GM18858 (cell line): ENCODE data around the gene MYO1C.
A peak's percentile ranks its signal among the peaks of the same experiment; 100 is the strongest.
"Not testable (repeated sequence)": the region's sequence is repeated elsewhere in the genome, so short reads cannot be mapped to it uniquely, and the experiment has no call there.

Experiments used
- ATAC-seq: cut with Tn5 transposase; IDR thresholded peaks from one replicate; pipeline ENCODE4 v1.9.1; 2021; ENCODE audit not compliant: unreplicated experiment

MYO1C gene

DNA sequence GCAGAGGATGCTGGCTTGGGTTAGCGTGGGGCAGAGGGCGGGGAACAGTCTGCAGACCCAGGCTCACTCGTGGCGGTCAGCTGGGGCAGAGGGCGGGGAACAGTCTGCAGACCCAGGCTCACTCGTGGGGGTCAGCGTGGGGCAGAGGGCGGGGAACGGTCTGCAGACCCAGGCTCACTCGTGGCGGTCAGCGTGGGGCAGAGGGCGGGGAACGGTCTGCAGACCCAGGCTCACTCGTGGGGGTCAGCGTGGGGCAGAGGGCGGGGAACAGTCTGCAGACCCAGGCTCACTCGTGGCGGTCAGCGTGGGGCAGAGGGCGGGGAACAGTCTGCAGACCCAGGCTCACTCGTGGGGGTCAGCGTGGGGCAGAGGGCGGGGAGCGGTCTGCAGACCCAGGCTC lies 16.2 kb upstream of the MYO1C start:
- not testable (repeated sequence) for ATAC-seq

DNA sequence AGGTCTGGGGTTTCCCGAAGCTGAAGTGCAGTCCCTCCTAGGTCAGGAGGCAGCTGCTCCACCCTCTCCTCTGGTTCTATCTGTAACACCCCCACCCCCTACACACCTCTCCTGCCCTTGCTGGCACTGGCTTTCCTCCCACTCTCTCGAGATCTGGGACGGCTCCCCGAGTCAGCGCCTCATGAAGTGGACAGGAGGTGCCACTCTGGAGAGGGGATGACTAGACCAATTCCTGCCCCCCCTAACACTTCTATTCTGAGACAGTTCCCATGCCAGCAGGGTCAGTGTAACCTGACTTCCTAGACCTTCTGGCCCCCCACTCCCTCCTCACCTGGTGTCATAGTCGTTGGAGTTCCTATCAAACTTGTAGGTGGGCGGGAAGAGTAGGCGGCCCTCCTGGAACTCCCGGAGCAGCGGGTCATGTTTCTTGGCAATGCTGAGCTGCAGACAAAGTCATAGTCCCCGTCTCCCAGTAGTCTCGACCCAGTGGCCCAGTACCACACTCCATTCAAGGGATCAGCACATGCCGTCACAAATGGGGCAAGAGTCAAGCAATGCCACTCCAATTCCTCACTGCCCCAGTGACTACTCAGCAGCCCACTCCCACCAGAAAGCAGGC lies 14.3 kb upstream of the MYO1C start:
- ATAC-seq, result no peak

DNA sequence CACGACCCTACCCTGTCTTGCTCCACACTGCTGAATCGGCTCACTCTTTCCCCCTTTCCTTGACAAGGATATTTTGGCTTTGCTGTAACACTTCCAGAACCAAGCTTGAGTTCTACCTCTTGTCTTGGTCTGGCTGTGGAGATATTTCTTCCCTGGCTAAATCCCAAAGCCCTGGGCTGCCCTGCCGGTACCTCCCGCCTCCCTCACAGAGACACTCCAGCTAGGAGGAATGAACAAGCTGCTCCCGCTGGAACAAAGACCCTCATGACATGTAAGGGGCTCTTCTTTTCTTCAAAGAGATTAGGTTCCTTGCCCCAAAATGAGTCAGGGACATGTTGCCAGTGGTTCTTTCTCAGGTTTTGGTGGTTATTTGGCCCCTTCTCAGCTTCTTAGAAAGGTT lies 13.1 kb upstream of the MYO1C start:
- ATAC-seq, result no peak

DNA sequence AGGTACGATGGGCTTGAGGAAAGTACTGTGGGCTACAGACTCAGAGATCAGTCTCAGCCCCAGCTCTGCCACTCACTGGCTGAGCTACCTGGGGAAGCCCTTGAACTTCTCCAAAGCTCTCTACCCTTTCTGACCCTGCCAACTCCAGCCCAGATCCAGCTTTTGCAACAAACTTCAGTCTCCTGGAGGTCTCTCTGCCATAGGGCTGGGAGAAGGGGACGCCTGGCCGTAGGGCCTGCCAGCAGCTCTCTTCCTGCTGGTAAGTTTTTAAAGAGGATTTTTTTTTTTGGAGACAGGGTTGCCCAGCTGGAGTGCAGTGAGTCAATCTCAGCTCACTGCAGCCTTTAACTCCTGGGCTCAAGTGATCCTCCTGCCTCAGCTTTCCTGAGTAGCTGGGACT lies 12.4 kb upstream of the MYO1C start:
- no peak for ATAC-seq

DNA sequence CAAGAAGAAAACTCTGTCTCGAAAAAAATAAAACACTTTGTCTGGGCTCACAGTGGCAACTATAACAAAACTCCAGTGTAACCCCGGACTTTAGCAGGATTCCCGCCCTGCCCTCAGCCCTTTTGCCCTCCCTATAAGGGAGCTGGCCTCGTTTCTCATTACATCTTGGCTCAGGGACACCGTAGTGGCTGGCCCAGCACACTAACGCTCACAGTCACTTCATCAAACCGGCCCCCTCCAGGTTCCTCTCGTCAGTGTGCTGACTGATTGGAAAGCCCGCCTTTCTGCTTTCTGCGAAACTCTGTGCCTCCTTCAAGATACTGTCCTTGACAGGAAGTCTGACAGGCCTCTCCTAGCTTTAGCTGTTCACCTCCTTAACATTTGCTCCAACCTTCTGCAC lies 11.2 kb upstream of the MYO1C start:
- no peak for ATAC-seq

DNA sequence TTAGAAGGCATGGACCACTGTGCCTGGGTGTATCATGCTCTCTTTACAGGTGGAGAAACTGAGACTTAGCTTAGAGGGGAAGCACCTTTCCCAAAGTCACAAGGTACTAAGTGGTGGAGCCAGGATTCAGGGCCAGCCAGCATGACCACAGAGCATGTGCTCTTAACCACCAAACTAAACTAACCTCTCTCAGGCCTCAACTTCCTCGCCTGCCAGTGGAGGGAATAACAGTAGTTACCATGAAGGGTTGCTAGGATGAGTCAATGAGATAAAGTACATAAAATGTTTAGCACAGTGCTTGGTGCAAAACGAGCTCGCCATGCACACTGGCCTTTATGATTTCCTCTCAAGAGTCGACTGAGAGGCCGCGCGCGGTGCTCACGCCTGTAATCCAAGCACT lies 6.4 kb upstream of the MYO1C start:
- ATAC-seq, result no peak

DNA sequence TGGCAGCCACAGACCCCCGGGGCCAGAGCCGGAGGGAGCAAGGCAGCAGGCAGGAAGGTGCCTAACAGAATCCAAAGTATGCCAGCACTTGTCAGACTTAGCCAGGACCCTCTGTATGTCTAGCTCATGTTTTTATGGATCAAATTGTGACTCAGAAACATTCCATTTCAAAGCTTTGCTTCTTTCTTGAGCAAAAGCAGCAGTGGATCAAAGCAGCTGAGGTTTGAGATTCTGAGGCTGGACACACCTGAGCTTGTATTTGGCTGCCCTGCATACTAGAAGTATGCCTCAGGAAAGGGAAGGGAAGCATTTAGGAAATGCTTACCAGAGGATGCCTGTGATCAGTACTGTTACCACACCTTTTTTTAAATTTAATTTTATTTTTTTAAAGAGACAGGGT lies 5.7 kb upstream of the MYO1C start:
- ATAC-seq, result no peak

DNA sequence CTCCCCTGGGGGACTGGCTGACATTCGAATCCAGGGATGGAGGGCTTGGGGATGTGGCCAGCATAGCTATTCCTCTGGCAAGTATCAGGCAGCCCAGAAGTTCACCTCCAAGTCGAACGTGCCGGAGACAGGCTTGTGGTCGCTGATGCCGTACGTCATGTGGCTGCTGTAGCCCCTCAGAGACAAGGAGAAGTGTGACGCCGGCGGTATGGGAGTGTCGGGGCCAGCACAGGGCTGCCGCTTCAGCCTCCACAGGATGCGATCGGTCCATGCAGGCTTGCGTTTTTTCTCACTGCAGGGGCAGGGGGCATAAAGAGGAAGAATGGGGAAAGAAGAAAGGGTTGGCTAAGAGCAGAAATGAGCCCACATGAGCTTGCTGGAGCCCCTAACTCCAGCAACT lies 5.3 kb upstream of the MYO1C start:
- ATAC-seq, result no peak

DNA sequence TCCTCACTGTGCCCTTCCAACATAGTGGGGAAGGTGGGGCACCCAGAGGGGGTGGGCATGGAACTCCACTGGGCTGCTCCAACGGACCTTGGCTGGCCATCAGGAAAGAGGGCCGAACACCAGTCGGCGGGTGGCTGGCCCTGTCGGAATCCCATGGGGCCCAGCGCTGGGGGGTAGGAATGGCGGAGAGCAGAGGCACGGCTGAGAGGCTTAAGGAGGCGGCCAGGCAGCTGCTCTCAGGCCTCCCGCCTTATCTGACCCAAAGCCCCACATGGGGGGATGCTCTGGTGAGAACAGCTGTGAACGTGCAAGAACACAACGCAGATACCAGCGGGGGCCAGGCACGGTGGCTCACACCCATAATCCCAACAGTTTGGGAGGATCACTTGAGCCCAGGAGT lies 4.4 kb upstream of the MYO1C start:
- no peak for ATAC-seq

DNA sequence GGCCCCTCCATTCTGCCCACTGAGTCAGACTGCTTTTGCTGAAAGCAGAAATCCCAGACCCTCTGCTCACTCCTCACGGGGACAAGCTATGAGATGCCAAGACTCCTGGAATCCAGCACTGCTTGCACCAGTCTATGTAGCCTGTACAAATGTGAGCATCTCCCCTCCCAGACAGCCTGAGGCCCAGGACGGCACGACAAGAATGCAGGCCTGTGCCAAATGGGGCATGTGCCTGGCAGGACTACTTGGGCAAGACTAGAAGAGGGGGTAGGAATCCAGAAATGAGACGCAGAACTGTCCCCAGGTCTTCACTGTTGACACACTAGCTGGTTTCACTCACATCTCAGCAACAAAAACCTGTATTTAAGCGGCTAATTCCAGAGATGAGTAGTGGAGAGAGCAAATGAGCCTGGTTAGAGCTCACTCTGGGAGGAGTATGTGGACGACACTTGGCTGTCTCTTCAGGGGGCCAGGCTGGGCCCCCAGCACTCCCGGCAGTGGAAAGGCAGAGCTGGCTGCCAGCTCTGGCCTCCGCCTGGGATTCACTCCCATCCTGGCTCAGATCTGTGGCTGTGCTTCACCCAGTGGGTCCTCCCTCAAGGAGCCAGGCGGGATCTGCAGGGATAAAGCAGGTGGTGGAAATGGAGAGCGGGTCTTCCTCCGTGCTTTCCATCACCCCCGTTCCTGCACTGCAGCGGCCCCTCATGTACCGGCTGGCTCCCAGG lies 2.9 kb upstream of the MYO1C start:
- ATAC-seq, result no peak

DNA sequence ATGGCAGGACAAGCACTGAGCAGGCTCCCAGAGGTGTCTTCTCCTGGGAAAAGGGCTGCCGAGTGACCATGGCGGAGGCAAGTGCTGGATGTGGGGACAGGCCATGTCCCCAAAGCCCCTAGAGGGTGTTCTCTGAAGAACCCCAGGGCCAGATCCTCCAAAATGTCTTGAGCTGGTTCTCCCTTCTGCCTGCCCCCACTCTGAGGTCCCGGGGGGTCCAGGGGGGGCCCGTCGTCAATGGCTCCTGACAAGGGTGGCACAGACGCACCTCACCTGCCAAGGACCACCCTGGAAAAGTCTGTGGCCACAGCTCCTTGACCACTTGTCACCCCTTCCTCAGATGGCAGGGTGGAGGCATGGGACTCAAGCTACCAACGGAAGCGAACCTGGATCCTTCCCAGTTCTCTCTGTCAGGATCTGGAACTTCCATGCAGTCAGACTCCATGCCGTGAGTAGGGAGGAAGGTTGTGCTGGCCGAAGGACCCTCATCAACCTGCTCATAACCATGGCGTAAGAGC lies 2.3 kb upstream of the MYO1C start:
- no peak for ATAC-seq

DNA sequence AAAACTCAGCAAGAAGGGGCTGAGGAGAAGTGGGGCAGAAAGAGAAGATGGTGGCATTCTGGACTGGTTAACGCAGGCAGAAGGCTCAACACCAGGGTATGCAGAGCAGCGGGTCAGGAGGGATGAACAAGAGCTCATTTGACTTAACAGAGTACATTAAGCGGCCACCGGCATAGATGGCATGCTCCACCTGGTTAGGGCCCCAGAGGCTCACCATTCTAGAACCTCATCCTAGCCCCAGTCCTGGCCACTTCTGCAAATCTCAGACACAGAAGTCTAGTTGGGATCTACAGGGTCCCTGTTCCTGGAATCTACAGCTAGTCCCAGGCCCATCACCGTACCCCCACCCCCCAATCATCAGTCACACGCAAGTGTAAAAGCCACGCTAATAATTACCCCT lies 1.7 kb upstream of the MYO1C start:
- ATAC-seq, result no peak

DNA sequence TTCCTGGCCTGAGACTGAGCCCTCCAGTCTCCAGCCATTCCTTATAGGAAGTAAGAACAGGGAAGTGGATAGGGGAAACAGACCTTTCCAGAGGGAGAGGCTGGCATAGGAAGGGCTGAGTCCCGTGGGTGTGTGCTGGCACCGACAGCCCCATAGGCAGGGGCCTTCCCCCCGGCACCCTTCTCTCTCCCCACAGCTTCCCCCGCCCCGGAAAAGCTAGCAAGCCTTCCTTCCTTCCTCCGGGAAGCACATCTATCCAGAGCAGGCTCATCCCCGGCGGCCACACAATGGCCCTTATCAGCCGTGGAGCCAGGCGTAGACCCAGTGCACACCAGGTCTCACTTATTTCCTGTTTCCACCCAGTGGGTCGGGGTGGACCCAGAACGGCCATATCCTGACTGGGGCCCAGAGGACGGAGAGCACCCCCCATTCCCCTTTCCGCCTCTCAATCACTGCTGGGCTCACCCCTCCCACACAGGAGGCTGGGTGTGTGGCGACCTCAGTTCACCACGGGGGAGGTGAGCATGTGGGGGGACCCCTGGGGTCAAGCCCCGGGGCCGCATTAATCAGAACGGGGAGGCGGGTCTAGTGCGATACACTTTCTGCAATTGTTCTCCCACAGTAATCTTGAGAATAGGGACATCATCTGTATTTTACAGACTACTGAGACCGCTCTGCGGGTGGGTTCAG lies 950 bp upstream of the MYO1C start:
- ATAC-seq, result no peak

DNA sequence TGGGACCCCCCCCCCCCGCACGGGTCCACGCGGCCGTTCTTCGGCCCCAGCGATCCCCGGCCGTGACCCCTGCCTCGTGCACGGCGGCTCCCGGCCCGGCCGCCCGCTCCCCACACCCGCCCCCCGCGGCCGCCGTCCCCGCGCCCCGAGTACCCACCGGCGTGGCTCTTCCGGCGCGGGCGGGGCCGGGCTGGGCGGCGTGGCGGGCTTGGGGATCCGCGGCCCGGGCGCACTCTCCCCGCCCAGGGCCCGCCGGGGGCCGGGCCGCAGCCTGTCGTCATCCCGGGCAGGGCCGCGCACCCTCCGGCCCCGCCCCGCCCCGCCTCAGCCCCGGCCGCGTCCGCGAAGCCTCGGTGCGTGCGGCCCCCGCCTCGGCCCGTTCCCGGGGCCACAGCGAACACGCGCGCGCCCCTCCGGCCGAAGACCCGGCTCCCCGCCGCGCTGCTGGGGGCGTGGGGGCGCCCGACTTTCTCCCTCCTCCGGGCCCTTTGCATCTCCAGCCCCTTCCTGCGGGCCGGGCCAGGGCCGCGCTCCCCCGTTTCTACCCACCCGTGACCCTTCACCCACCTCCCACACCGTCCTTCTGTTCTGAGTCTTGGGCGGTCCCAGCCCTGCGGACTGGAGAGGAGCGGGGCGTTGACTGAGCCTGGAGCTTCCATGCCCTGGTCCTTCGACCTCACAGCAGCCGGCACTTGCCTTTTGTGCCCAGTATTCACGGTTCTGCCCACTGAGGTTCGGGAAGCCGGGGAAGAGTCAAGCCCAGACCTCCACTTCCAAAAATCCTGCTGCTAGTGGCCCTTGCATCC lies 840 bp downstream of the MYO1C start:
- no peak for ATAC-seq

DNA sequence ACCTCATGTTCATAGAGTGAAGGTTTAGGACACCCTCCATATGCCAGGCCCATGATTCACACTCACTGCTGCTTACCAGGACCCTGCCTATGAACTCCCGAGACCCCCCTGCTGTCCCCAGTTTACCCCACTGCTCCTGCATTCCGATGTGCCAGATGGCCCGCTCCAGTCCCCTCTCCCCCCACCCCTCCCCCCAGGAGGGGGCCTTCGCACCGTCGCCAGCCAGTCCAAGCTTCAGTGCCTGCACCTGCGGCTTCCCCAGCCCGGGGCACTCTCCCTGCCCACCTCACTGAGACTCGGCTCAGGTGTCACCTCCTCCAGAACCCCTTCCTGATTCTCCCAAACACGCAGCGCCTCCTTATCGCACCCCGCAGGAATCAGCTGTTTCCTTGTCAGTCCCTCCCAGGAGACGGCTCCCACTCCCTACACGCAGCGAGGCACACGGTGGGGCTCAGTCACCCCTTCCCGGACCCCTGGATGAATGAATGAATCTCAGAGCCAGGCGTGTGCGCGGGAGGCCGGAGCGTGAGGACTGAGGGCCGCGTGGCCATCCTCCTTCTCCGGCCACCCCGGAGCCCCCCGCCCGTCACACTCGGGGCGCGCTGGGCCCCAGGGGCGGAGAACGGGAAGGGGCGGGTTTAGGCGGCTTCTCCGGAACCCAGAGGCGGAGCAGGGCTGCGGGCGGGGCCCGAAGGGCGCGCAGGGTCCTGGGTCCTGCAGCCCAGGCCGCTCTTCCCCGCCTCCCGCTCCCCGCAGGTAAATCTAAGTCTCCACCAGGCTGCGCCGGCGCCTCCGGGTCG lies 1.6 kb downstream of the MYO1C start:
- ATAC-seq, result peak; percentile 39

DNA sequence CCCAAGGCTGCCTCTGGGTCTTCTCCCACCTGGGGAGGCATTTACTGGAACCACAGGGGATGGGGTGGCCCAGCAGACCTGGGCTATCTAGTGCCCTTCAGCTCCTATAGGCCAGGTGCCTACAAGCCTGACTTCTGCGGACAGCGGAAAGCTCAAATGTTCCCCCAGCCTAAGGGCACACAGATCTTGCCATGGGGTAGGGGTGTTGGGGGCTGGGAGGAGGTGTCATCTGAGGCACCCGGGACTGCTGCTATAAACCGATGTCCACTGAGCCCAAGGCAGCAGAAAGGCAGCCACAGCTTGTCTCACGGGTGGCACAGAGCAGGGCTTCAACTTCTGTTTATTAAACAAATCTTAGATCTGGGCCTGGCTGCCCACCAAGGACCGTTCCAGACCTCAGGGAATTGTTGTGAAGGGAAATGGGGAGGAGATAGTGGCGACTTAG lies 3.6 kb downstream of the MYO1C start:
- no peak for ATAC-seq

DNA sequence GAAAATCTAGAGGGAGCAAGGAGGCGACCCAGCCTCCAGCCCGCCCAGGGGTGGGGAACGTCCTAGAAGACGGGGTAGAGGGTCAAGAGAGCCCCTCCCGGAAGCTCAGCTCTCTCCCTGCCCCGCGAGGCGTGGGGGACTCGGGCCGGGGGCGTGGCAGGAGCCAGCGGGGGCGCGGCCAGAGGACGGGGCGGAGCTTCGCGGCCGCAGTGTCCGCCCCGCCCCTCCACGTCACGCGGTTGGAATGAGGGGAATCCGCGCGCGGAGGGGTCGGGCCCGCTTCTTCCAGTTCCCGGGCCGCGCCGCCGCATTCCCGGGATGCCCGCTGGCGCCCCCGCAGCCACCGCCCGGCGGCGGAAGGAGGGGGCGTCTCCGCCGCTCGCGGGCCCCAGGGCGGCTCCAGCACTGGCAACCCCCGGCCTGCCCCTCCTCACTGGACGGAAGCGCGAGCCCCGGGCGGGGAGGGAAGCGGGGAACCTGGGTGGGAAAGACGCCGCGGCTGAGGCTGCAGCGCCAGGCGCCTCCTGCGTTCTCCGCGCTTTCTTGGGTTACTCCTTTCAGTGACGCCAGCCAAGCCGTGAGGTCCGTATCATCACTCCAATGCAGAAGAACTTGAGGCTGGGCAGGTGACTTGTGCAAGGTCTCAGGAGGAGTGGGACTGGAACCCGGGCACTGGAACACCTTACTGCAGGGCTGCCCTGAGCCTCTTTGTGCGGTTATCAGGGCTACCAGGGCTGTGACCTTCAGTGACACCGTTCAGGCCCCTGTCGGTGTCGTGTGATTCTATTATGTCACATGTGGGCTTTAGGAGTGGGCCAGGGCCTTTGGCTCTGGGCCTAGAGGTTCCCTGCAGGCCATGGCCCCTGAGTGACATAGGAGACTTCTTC lies 4.3 kb downstream of the MYO1C start:
- ATAC-seq, result no peak

DNA sequence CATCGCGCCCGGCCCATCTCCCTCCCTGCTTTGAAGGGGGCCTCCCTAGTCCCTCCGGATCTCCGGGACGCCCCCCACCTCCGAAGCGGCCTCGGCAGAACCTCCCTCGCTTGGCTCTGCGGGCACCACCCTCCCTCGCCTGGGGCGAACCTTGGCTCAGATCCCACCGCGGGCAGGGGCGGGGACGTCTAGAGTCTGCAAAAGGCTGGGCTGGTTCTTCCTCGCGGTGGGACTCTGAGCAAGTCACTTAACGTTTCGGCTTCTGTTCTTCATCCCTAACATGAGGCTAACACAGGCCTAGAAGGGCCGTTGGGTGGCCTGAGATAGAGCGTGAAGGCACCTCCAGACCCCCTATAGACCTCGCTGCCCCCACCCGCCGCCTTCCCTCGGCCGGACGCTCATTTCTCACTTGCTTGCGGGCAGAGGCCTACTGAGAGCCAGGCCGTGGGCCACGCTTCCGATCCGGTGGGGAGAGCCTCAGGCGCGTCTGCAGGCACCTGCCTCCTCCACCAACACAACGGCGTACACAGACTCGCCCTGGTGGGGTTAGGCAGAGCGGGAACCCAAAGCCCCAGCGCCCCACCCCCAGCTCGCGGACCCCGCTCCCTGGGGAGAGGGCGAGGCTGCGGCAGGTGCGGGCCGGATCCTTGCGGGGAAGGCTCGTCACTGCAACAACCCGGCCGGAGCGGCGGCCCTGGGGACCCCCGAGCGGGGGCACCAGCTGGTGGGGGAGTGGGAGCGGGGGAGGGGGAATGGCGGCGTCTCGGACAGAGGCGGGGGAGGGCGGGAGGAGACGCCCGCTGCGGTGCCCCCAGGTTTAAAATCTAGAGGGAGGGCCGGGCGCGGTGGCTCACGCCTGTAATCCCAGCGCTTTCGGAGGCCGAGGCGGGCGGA lies 5.4 kb downstream of the MYO1C start:
- no peak for ATAC-seq
